H9 (cell line): ENCODE results near the gene SLC10A3. TPM values are rescaled to one million over a fixed set of nuclear protein-coding genes. Genes with fewer than 3 reads are reported as not detected.

Experiments
- DNase-seq: peaks from one replicate; pipeline ENCODE4 v3.0.0-alpha.2; 2017
- H2AFZ ChIP-seq: one replicate; pipeline ENCODE4 v1.6.1; 2013; ENCODE audit warnings: mild to moderate bottlenecking, low read length, control low read depth, moderate library complexity
- H2AK5ac ChIP-seq: 2 replicates; pipeline ENCODE4 v1.6.1; 2013; ENCODE audit warnings: low read length, control low read depth, mixed read lengths; ENCODE audit not compliant: insufficient read length
- H2BK120ac ChIP-seq: one replicate; pipeline ENCODE4 v1.6.1; 2013; ENCODE audit warnings: low read depth, mild to moderate bottlenecking, low read length, control low read depth, inconsistent platforms; ENCODE audit not compliant: poor library complexity, severe bottlenecking
- H2BK12ac ChIP-seq: 2 replicates; pipeline ENCODE4 v1.6.1; 2013; ENCODE audit warnings: low read length, control low read depth, mixed read lengths, low read depth; ENCODE audit not compliant: insufficient read length
- H2BK15ac ChIP-seq: 2 replicates; pipeline ENCODE4 v1.6.1; 2013; ENCODE audit warnings: low read depth, low read length, control low read depth
- H2BK20ac ChIP-seq: one replicate; pipeline ENCODE4 v1.6.1; 2013; ENCODE audit warnings: low read depth, mild to moderate bottlenecking, low read length, control low read depth, inconsistent platforms; ENCODE audit not compliant: poor library complexity, severe bottlenecking
- H2BK5ac ChIP-seq: 2 replicates; pipeline ENCODE4 v1.6.1; 2013; ENCODE audit warnings: low read length, control low read depth, mixed read lengths; ENCODE audit not compliant: insufficient read length
- H3K14ac ChIP-seq: 2 replicates; pipeline ENCODE4 v1.6.1; 2013; ENCODE audit warnings: low read length, control low read depth; ENCODE audit not compliant: insufficient read depth
- H3K18ac ChIP-seq: 2 replicates; pipeline ENCODE4 v1.6.1; 2013; ENCODE audit warnings: low read depth, mild to moderate bottlenecking, mixed read lengths, low read length, control low read depth; ENCODE audit not compliant: insufficient read length
- H3K23ac ChIP-seq: 2 replicates; pipeline ENCODE4 v1.6.1; 2013; ENCODE audit warnings: low read length, control low read depth, mixed read lengths, low read depth; ENCODE audit not compliant: insufficient read length
- H3K23me2 ChIP-seq: 2 replicates; pipeline ENCODE4 v1.6.1; 2013; ENCODE audit warnings: low read depth, mild to moderate bottlenecking, mixed read lengths, low read length, control low read depth; ENCODE audit not compliant: insufficient read length, poor library complexity, severe bottlenecking
- H3K27ac ChIP-seq: 2 replicates; pipeline ENCODE4 v1.5.1; 2013; ENCODE audit warnings: low read length, control low read depth, mixed read lengths, low read depth; ENCODE audit not compliant: insufficient read length
- H3K27me3 ChIP-seq: 2 replicates; pipeline ENCODE4 v1.6.1; 2013; ENCODE audit warnings: low read length, control low read depth, inconsistent platforms; ENCODE audit not compliant: insufficient read depth
- H3K4ac ChIP-seq: 2 replicates; pipeline ENCODE4 v1.6.1; 2013; ENCODE audit warnings: low read depth, mild to moderate bottlenecking, control low read depth, inconsistent platforms, low read length, moderate library complexity
- H3K4me1 ChIP-seq: 2 replicates; pipeline ENCODE4 v1.6.1; 2013; ENCODE audit warnings: low read length, control low read depth, inconsistent platforms; ENCODE audit not compliant: insufficient read depth
- H3K4me2 ChIP-seq: 2 replicates; pipeline ENCODE4 v1.6.1; 2013; ENCODE audit warnings: low read length, control low read depth, mixed read lengths; ENCODE audit not compliant: insufficient read length, insufficient read depth
- H3K56ac ChIP-seq: 2 replicates; pipeline ENCODE4 v1.6.1; 2013; ENCODE audit warnings: low read depth, mild to moderate bottlenecking, mixed read lengths, low read length, control low read depth; ENCODE audit not compliant: insufficient read length
- H3K79me1 ChIP-seq: 2 replicates; pipeline ENCODE4 v1.6.1; 2013; ENCODE audit warnings: low read depth, mild to moderate bottlenecking, moderate library complexity, low read length, control low read depth, inconsistent platforms; ENCODE audit not compliant: insufficient read depth, poor library complexity, severe bottlenecking
- H3K79me2 ChIP-seq: 2 replicates; pipeline ENCODE4 v1.6.1; 2013; ENCODE audit warnings: low read length, control low read depth, inconsistent platforms; ENCODE audit not compliant: insufficient read depth
- H3K9ac ChIP-seq: 2 replicates; pipeline ENCODE4 v1.6.1; 2013; ENCODE audit warnings: low read length, control low read depth, mixed read lengths; ENCODE audit not compliant: insufficient read length; ENCODE audit errors: extremely low read depth
- H3K9me3 ChIP-seq: one replicate; pipeline ENCODE4 v1.6.1; 2013; ENCODE audit warnings: low read depth, low read length, inconsistent platforms; ENCODE audit not compliant: control insufficient read depth
- H3T11ph ChIP-seq: one replicate; pipeline ENCODE4 v1.6.1; 2013; ENCODE audit warnings: mild to moderate bottlenecking, low read length, control low read depth, inconsistent platforms
- H4K20me1 ChIP-seq: one replicate; pipeline ENCODE4 v1.6.1; 2013; ENCODE audit not compliant: control insufficient read depth, insufficient read length, insufficient read depth
- H4K5ac ChIP-seq: 2 replicates; pipeline ENCODE4 v1.6.1; 2013; ENCODE audit warnings: low read depth, mild to moderate bottlenecking, mixed read lengths, low read length, control low read depth; ENCODE audit not compliant: insufficient read length
- H4K8ac ChIP-seq: replicated peaks from 2 replicates; pipeline ENCODE4 v1.6.1; 2013; ENCODE audit warnings: low read length, control low read depth, mixed read lengths, low read depth; ENCODE audit not compliant: insufficient read length
- H4K91ac ChIP-seq: 2 replicates; pipeline ENCODE4 v1.6.1; 2013; ENCODE audit warnings: low read depth, mild to moderate bottlenecking, moderate library complexity, mixed read lengths, low read length, control low read depth; ENCODE audit not compliant: insufficient read length
- H3K27ac Mint-ChIP-seq, 3 experiments: 2 replicates in 2 of 3; 3 replicates in 1 of 3; pipeline ENCODE4 v1.8.0; 2020 to 2021; ENCODE audit warnings: mixed read lengths in 3 of 3, mild to moderate bottlenecking in 1 of 3, moderate library complexity in 1 of 3
- H3K27me3 Mint-ChIP-seq: 2 replicates; pipeline ENCODE4 v1.8.0; 2021; ENCODE audit warnings: low read depth, mild to moderate bottlenecking, moderate library complexity, mixed read lengths
- H3K36me3 Mint-ChIP-seq, 3 experiments: 2 replicates in 2 of 3; 3 replicates in 1 of 3; pipeline ENCODE4 v1.8.0; 2020 to 2021; ENCODE audit warnings: low read depth in 3 of 3, mixed read lengths in 3 of 3; ENCODE audit not compliant: insufficient read depth in 1 of 3
- H3K4me1 Mint-ChIP-seq, 2 experiments: 2 replicates each; pipeline ENCODE4 v1.8.0; 2020; ENCODE audit warnings: mixed read lengths in 2 of 2
- H3K4me3 Mint-ChIP-seq, 2 experiments: 2 replicates in 1 of 2; 3 replicates in 1 of 2; pipeline ENCODE4 v1.8.0; 2020 to 2021; ENCODE audit warnings: mild to moderate bottlenecking in 2 of 2, mixed read lengths in 2 of 2, moderate library complexity in 1 of 2
- H3K9me3 Mint-ChIP-seq, 2 experiments: 2 replicates in 1 of 2; 3 replicates in 1 of 2; pipeline ENCODE4 v1.8.0; 2020; ENCODE audit warnings: mild to moderate bottlenecking in 2 of 2, mixed read lengths in 2 of 2, moderate library complexity in 1 of 2
- WGBS: extraction: QIAGEN DNeasy Blood & Tissue Kit; methylation state at CpG from one replicate; pipeline ENCODE4 v1.1.7; 2013; ENCODE audit warnings: missing lambda C conversion rate, low lambda C conversion rate, mixed read lengths; ENCODE audit not compliant: insufficient read length; ENCODE audit errors: extremely low coverage; 5-methylcytosine and 5-hydroxymethylcytosine counted together
- total RNA-seq: library from RNA; stranded (reverse); gene quantifications from 2 replicates; pipeline ENCODE4 v1.2.1, GENCODE V29; 2021
- TF ChIP-seq, protein P1 (sequence below): fragments of 200-600 bp; sonication (generic); conservative IDR thresholded peaks from 3 replicates; pipeline ENCODE4 v1.8.0; 2021; ENCODE audit warnings: antibody characterized with exemption, mild to moderate bottlenecking

SLC10A3 gene
- total RNA-seq, 1 experiment from 2014 or later: 8.8 TPM

- no peaks in the 10 kb centered on the region for H3K4me1 ChIP-seq
- Mint-ChIP-seq H3K9me3 (peaks cover 55 to 86% of the 10 kb centered on the region in 2 experiments), H3K4me1 (no peaks in the 10 kb centered on the region), H3K4me3 (no peak overlapping the region), H3K27me3 (no peaks in the 10 kb centered on the region; the same call in 1 of the 2 replicates), H3K36me3 (peaks cover 15 to 62% (median 56%) of the 10 kb centered on the region in 3 experiments), H3K27ac (no peak overlapping the region)
- no peak overlapping the region for H2BK20ac ChIP-seq
- H3K23me2 ChIP-seq: no peaks in the 10 kb centered on the region
- TF ChIP-seq, protein P1, sequence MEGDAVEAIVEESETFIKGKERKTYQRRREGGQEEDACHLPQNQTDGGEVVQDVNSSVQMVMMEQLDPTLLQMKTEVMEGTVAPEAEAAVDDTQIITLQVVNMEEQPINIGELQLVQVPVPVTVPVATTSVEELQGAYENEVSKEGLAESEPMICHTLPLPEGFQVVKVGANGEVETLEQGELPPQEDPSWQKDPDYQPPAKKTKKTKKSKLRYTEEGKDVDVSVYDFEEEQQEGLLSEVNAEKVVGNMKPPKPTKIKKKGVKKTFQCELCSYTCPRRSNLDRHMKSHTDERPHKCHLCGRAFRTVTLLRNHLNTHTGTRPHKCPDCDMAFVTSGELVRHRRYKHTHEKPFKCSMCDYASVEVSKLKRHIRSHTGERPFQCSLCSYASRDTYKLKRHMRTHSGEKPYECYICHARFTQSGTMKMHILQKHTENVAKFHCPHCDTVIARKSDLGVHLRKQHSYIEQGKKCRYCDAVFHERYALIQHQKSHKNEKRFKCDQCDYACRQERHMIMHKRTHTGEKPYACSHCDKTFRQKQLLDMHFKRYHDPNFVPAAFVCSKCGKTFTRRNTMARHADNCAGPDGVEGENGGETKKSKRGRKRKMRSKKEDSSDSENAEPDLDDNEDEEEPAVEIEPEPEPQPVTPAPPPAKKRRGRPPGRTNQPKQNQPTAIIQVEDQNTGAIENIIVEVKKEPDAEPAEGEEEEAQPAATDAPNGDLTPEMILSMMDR: no peak
- H3K4ac ChIP-seq: no peak overlapping the region
- H3K9ac ChIP-seq: no peak overlapping the region
- no peak overlapping the region for H2BK120ac ChIP-seq
- WGBS: no CpG with 5 or more reads among the region's 9 CpGs
- H3K4me2 ChIP-seq: no peak overlapping the region
- H2AFZ ChIP-seq: no peak overlapping the region
- H3K23ac ChIP-seq: no peak overlapping the region
- H2BK12ac ChIP-seq: no peak overlapping the region
- H3K56ac ChIP-seq: no peak overlapping the region
- peaks cover 27% of the 10 kb centered on the region for H3K9me3 ChIP-seq
- H3K14ac ChIP-seq: no peak overlapping the region
- H4K20me1 ChIP-seq: no peaks in the 10 kb centered on the region
- no peak overlapping the region for H2BK5ac ChIP-seq
- H4K5ac ChIP-seq: no peak overlapping the region
- no peaks in the 10 kb centered on the region for H3K27me3 ChIP-seq
- H3K18ac ChIP-seq: no peak overlapping the region
- H3K27ac ChIP-seq: no peak overlapping the region
- no peaks in the 10 kb centered on the region for H3K79me1 ChIP-seq
- H4K8ac ChIP-seq: no peak overlapping the region
- H2AK5ac ChIP-seq: no peak overlapping the region
- no peak for DNase-seq
- H2BK15ac ChIP-seq: no peak overlapping the region
- no peak overlapping the region for H4K91ac ChIP-seq
- no peak overlapping the region for H3T11ph ChIP-seq
- no peaks in the 10 kb centered on the region for H3K79me2 ChIP-seq
Observed at GRCh38 chrX:154469114-154469513, 21.3 kb downstream of the SLC10A3 start.
